Measurements from ENCODE around the gene CDC42EP5.
A peak's percentile ranks its signal among the peaks of the same experiment; 100 is the strongest.
"Not testable (repeated sequence)": the region's sequence is repeated elsewhere in the genome, so short reads cannot be mapped to it uniquely, and the experiment has no call there.

Gene CDC42EP5

GRCh38 chr19:54489766-54490165, 16.7 kb upstream of the CDC42EP5 start:
- no peak for DNase-seq (ENCODE audit: low read depth in 3 of 3)

GRCh38 chr19:54489341-54489740, 16.2 kb upstream of the CDC42EP5 start:
- DNase-seq (ENCODE audit: low read depth in 3 of 3) = no peak

- DNase-seq (ENCODE audit: low read depth in 3 of 3) = no peak
Observed at GRCh38 chr19:54485851-54486250, 12.8 kb upstream of the CDC42EP5 start.

DNA sequence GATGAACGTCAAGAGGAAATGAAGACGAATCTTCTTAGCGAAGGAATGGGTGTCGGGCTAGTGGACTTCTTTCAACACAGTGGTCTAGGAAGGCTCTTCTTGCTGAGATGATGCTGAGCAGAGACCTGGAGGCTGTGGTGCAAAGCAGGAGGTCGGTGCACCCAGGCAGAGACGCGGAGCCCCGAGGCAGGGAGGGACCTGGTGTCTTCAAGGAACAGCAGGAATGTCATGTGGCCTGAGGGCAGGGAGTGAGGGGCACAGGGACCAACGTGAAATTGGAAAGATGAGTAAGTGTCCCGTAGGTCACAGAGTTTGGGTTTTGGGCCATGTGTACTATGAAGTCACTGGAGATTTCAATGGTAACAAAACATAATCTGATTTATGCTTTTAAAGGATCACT, 11.4 kb upstream of the CDC42EP5 start:
- no peak for DNase-seq (ENCODE audit: low read depth in 3 of 3)

- no peak for DNase-seq (ENCODE audit: low read depth in 3 of 3)
Observed at GRCh38 chr19:54482889-54483288, 9.8 kb upstream of the CDC42EP5 start.

DNA sequence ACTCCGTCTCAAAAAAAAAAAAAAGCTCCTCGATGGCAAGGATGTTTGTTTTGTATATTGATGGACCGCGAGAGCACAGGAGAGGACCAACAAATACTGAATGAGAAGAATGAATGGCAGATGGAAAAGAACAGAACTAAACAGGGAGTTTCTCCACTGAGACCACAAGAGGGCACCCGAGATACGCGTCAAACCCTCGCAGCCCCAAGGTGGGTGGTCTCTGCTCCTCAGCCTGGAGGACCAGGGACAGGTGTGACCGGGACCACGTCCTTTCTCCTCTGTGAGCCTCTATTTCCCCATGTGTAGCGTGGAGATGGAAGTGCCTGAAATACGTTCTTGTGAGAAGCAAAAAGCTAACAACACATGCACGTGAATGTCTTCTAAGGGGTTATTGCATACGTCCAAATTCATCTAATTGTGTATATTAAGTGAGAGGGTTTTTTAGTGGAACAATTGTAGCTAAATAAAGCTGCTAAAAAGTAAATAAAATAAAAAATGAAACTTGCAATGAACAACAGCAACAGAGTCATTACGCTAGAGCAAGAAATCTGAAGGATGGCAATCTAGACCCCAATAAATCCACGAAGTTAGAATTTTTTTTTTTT, 8.3 kb upstream of the CDC42EP5 start:
- DNase-seq (ENCODE audit: low read depth in 3 of 3) = no peak

DNA sequence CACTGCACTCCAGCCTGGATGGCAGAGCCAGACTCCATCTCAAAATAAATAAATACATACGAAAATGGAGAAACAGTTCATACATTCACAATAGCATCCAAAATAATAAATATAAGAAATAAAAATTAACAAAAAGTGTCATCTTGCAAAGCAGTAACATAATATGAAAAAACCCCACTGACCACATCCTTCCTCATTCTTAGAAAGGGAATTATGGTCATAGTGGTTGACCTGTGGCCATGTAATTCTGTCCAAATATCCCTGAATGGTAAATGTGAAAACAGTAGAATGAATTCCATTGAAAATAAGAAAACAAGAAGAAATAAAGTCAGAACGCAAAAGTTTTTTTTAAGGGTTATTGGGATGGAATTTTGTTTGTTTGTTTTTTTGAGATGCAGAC, 7.0 kb upstream of the CDC42EP5 start:
- DNase-seq (ENCODE audit: low read depth in 3 of 3) = no peak

DNA sequence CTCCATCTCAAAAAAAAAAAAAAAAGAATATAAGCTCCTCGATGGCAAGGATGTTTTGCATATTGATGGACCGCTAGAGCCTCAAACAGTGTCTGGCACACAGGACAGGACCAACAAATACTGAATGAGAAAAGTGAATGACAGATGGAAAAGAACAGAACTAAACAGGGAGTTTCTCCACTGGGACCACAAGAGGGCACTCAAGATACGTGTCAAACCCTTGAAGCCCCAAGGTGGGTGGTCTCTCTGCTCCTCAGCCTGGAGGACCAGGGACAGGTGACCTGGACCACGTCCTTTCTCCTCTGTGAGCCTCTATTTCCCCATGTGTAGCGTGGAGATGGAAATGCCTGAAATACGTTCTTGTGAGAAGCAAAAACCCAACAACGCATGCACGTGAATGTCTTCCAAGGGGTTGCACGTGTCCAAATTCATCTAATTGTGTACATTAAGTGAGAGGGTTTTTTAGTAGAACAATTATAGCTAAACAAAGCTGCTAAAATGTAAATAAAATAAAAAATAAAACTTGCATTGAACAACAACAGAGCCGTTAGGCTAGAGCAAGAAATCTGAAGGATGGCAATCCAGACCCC, 5.7 kb upstream of the CDC42EP5 start:
- no peak for DNase-seq (ENCODE audit: low read depth in 3 of 3)

- no peak for DNase-seq (ENCODE audit: low read depth in 3 of 3)
Observed at GRCh38 chr19:54477650-54478049, 4.6 kb upstream of the CDC42EP5 start.

GRCh38 chr19:54475706-54476105, 2.6 kb upstream of the CDC42EP5 start:
- no peak for DNase-seq (ENCODE audit: low read depth in 3 of 3)

GRCh38 chr19:54473892-54474372, 836 bp upstream of the CDC42EP5 start:
- no peak for DNase-seq (ENCODE audit: low read depth in 3 of 3)

DNA sequence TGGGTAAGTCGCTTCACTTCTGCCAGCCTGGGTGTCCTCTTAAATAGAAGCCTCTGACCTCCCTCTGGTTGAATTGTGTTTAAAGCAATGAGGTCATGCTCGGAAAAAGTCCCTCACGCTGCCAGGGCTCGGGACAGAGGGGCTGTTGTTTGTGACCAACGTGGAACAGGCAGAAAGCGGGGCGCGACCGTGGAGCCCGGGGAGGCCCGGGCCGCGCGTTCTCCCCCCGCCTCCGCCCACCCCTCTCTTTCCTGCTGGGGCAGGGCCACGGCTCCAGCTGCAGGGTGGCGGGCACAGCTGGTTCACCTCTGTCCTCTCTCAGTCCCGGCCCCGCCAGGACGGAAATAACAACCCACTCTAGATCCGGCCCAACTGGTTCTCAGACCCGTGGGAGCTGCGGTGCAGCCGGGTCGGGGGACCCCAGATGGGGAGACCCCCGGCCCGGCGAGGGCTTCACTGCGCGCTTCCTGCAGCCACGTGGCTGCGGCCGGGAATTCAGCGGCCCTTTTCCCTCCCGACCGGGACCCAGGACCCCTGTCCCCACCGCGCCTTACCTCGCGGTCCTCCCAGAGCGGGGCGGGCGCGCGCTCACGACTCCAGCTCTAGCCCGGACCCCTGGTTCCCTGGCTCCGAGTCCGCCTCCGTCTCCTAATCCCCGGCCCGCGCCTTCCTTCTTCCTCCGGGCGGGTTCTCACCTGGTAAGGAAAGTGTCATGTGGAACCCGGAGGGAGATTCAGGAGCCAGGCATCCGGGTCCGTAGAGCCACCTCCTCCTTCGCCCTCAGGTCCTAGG, 1.9 kb downstream of the CDC42EP5 start:
- no peak for DNase-seq (ENCODE audit: low read depth in 3 of 3)

- no peak for DNase-seq (ENCODE audit: low read depth in 3 of 3)
Observed at GRCh38 chr19:54470276-54470887, 2.7 kb downstream of the CDC42EP5 start.

DNA sequence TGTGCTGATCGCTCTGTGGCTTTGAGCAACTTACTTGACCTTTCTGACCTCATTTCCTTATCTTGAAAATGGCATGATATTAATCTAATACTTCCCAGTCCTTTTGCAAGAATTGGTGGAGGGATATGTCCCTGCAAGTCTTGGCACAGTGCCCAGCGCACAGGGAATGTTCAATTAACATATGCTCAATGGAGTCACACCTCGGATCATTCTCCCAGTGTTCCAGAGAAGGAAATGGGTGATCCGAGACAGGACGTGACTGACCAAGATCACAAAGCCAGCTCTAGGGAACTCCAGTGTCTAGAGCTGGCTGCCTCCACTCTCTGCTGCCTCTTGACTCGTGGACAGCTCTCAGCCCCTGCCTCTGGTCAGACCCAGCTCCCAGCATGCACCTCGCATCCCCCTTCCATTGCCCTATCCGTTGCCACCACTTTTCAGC, 3.6 kb downstream of the CDC42EP5 start:
- DNase-seq (ENCODE audit: low read depth in 3 of 3) = no peak

DNA sequence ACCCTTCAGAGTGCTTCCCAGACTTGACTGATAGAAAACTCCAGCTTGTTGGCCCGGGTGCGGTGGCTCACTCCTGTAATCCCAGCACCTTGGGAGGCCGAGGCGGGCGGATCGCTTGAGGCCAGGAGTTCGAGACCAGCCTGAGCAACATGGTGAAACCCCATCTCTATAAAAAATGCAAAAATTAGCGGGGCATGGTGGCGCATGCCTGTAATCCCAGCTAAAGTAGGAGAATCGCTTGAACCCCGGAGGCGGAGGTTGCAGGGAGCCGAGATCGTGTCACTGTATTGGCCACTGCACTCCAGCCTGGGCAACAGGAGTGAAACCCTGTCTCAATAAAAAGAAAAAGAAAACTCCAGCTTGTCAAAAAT, 7.0 kb downstream of the CDC42EP5 start:
- not testable (repeated sequence) for DNase-seq (ENCODE audit: low read depth in 3 of 3)

DNA sequence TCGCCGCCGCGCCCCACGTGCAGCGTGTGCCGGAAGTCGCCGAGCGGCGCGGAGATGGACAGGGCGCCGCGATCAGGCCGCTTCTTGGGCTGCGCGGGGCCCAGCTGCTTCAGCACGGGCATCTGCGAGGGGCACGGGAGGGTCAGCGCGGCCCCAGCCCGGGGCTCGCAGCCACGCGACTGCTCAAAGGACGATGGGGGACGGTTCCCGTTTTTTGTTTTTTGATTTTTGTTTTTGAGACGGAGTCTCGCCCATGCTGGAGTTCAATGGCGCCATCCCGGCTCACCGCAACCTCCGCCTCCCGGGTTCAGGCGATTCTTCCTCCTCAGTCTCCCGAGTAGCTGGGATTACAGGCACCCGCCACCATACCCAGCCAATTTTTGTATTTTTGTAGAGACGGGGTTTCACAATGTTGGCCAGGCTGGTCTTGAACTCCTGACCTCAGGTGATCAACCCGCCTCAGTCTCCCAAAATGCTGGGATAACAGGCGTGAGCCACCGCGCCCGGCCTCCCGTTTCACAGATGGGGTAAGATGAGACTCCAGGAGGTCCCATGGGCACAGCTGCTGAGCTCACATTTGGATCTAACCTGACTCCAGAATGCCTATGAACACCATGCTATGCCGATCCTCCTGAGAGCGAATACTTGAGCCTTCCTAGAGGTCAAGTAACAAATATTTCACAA, 7.5 kb downstream of the CDC42EP5 start:
- no peak for DNase-seq (ENCODE audit: low read depth in 3 of 3)

GRCh38 chr19:54464630-54465425, 8.3 kb downstream of the CDC42EP5 start:
- DNase-seq (ENCODE audit: low read depth in 3 of 3) = peak in 2 of 3 experiments; percentile 46 to 63

- DNase-seq (ENCODE audit: low read depth in 3 of 3) = peak; percentile 64 to 68 (median 67)
Observed at GRCh38 chr19:54464044-54464629, 9.0 kb downstream of the CDC42EP5 start.

GRCh38 chr19:54463531-54464043, 9.5 kb downstream of the CDC42EP5 start, which contains the start of gene LENG9:
LENG9 (minus strand) TSS chr19:54463778; CDS start chr19:54463526, 252 bp downstream.
- DNase-seq (ENCODE audit: low read depth in 3 of 3) = peak; percentile 82 to 88 (median 87)
